GM20000 (cell line): Measurements from ENCODE around the gene ABCG4.

Source experiments
- DNase-seq: peaks from one replicate; pipeline ENCODE4 v3.0.0; 2012; ENCODE audit warnings: low spot score
- CTCF ChIP-seq: IDR thresholded peaks from 2 replicates; pipeline ENCODE4 v1.5.1; 2012; ENCODE audit warnings: mild to moderate bottlenecking, control low read depth; ENCODE audit errors: extremely low read depth, missing control alignments

Gene ABCG4

GRCh38 chr11:119106564-119107537 lies 42.0 kb upstream of the ABCG4 start, which contains the start of gene C2CD2L:
Gene C2CD2L (plus strand): TSS chr11:119107344. CDS start chr11:119107742, 398 bp downstream.
- no peak for TF ChIP-seq CTCF
- DNase-seq: peak; percentile 98

DNA sequence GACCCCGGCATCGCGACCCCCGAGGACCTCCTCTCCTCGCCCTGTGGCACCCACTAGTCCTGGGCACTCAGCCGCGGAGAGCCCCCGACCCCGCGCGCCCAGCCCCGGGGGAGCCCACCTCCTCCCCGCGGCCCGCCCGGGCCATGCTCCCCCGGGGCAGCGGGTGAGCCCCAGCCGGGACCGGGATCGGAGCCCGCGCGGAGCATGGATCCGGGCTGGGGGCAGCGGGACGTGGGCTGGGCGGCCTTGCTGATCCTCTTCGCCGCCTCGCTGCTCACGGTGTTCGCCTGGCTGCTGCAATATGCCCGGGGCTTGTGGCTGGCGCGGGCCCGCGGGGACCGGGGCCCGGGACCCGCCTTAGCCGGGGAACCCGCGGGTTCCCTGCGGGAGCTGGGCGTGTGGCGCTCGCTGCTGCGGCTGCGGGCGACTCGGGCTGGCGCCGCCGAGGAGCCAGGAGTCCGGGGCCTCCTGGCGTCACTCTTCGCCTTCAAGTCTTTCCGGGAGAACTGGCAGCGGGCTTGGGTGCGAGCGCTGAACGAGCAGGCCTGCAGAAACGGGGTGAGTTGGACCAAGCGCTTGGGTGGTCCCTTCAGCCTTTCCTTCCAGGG lies 41.2 kb upstream of the ABCG4 start:
- TF ChIP-seq CTCF: no peak
- DNase-seq: peak; percentile 59

GRCh38 chr11:119108146-119108856 lies 40.6 kb upstream of the ABCG4 start:
- no peak for TF ChIP-seq CTCF
- peak; percentile 58 for DNase-seq

DNA sequence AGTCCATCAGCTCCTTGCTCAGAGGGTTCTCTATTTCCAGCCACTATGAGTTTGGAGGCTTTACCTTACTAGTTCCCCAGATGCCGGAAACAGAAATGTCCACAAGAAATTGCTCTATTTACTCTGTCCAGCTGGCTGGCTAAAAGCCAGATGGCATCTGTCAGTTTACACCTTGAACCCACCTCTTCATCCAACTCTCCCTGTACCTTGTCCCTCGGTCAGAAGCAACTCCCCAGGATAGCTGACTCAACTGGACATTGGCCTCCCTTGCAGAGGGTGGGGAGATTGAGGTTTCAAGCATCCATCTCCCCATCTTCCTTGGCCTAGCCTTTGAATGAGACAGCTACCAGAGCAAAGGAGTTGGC lies 40.0 kb upstream of the ABCG4 start:
- TF ChIP-seq CTCF: no peak
- no peak for DNase-seq

- DNase-seq: no peak
These were observed 39.0 kb upstream of the ABCG4 start for GRCh38 chr11:119109843-119110242.

DNA sequence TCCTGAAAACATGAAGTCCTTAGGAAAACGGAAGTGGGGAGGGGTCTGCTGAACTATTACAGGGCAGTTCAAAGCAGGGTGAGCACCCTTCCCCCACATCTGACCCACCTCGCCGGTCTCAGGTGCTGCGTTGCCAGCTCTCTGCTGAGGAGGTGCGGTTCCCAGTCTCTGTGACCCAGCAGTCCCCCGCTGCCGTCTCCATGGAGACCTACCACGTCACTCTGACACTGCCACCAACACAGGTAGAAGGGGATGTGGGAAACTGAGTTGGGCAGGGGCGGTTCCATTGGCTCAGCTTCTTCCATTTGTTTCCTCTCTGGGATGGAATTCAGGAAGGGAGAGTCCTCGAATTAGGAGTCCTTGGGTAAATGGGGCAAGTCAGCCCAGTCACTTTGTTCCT lies 38.4 kb upstream of the ABCG4 start:
- no peak for TF ChIP-seq CTCF
- DNase-seq: no peak

More at GRCh38 chr11:119109843-119110242, 39.0 kb upstream of the ABCG4 start:
- no peak for TF ChIP-seq CTCF

GRCh38 chr11:119111361-119111925 lies 37.4 kb upstream of the ABCG4 start:
- TF ChIP-seq CTCF: no peak
- DNase-seq: no peak
